ENCODE results near the gene SLC47A1. TPM values are rescaled to one million over a fixed set of nuclear protein-coding genes. Genes with fewer than 3 reads are reported as not detected.
A peak's percentile ranks its signal among the peaks of the same experiment; 100 is the strongest.

Gene SLC47A1
- total RNA-seq, 4 donors from 2014 or later = 4.3 to 48.6 (median 11.8) TPM

DNA sequence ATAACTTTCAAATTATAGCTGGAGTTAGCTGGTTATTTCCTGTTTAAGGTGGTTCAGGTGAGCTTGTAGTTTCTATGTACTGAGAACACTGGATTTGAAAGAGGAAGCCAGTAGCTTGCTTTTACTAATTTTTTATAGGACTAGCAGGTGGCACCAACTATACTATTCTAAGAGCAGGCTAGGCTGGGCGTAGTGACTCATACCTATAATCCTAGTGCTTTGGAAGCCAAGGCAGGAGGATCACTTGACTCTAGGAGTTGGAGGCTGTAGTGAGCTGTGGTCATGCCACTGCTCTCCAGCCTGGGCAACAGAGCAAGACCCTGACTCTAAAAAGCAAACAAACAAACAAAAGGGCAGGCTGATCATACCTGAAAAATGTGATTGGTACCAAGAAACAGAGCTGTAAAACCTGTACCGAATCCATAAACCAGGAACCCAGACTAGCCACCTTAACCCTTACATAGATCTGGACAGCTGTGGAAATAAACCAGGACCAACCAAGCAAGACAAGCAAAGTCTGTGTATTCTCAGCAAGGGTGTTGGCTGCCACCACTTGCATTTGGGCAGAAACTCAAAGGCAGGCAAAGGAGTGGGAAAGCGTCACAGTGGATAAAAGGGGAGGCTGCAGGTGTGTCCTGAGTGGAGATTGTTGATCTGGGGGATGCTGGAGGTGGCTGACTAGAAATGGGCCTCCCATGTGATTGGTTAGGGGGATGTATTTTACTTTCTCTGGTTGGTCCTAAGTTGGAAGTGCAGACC, 36.3 kb downstream of the SLC47A1 start:
- Histone ChIP-seq H3K27ac (no peak overlapping the region), H3K4me1 (peaks cover 0 to 9% of the 10 kb centered on the region in 2 donors), H3K4me3 (replicated peaks in 1 of 3) (no peak overlapping the region), H3K9me3 (no peaks in the 10 kb centered on the region), H3K27me3 (no peaks in the 10 kb centered on the region), H3K36me3 (no peaks in the 10 kb centered on the region)
- no peak for TF ChIP-seq CTCF (IDR thresholded peaks at IDR 0.05)
- TF ChIP-seq POLR2A (IDR thresholded peaks at IDR 0.05) = no peak
- WGBS, 2 donors = 59 to 74% methylated on average over 3 of the region's 3 CpGs
- intact Hi-C loops (cut with DNase I) = loop anchor here (10.0 kb wide), 1 partner anchor 65 kb away; no protein-coding TSS in a partner anchor
- DNase-seq = peak; percentile 17 to 29

GRCh38 chr17:19570544-19571062, 36.9 kb downstream of the SLC47A1 start:
- peaks cover 0 to 9% of the 10 kb centered on the region in 2 donors for H3K4me1 ChIP-seq
- H3K36me3 ChIP-seq = no peaks in the 10 kb centered on the region
- intact Hi-C loops (cut with DNase I) = loop anchor here (10.0 kb wide), 1 partner anchor 64 kb away; no protein-coding TSS in a partner anchor
- no peaks in the 10 kb centered on the region for H3K9me3 ChIP-seq
- no peak overlapping the region for H3K4me3 ChIP-seq (replicated peaks in 1 of 3)
- no peak overlapping the region for H3K27ac ChIP-seq
- no peak for DNase-seq
- no peak for TF ChIP-seq POLR2A (IDR thresholded peaks at IDR 0.05)
- no peak for TF ChIP-seq CTCF (IDR thresholded peaks at IDR 0.05)
- 72% methylated on average over 4 of the region's 4 CpGs for WGBS, 2 donors
- no peaks in the 10 kb centered on the region for H3K27me3 ChIP-seq

GRCh38 chr17:19573075-19573474, 39.4 kb downstream of the SLC47A1 start:
- no peaks in the 10 kb centered on the region for H3K27me3 ChIP-seq
- no peak overlapping the region for H3K27ac ChIP-seq
- WGBS, 2 donors = 52% methylated on average over 2 of the region's 2 CpGs
- no peaks in the 10 kb centered on the region for H3K9me3 ChIP-seq
- H3K4me1 ChIP-seq = peaks cover 0 to 9% of the 10 kb centered on the region in 2 donors
- H3K4me3 ChIP-seq (replicated peaks in 1 of 3) = no peak overlapping the region
- no peaks in the 10 kb centered on the region for H3K36me3 ChIP-seq
- no peak for DNase-seq
- intact Hi-C loops (cut with DNase I) = loop anchor here (10.0 kb wide), 1 partner anchor 62 kb away; no protein-coding TSS in a partner anchor
- TF ChIP-seq POLR2A (IDR thresholded peaks at IDR 0.05) (no peak), CTCF (IDR thresholded peaks at IDR 0.05) (no peak)

DNA sequence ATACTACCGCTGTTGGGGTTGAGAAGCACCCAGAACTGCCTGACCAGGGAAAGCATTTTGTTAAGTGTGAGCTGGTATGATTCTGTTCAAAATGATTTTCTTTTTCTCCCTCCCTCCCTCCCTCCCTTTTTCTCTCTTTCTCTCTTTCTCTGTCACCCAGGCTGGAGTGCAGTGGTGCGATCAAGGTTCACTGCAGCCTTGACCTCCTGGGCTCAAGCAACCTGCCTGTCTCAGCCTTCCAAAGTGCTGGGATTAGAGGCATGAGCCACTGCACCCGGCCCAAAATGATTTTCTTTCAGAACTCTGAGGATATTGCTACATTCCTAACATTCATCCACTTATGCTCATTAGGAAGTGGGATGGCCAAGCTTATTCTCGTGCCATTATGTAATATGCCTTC, 41.3 kb downstream of the SLC47A1 start:
- DNase-seq = no peak
- intact Hi-C loops (cut with DNase I) = loop anchor here (10.0 kb wide), 1 partner anchor 60 kb away; no protein-coding TSS in a partner anchor
- TF ChIP-seq POLR2A (IDR thresholded peaks at IDR 0.05) = no peak
- no peak for TF ChIP-seq CTCF (IDR thresholded peaks at IDR 0.05)
- WGBS, 2 donors = 90 to 95% methylated on average over 4 of the region's 4 CpGs
- no peak overlapping the region for H3K4me3 ChIP-seq (replicated peaks in 1 of 3)
- H3K27ac ChIP-seq = no peak overlapping the region
- H3K36me3 ChIP-seq = no peaks in the 10 kb centered on the region
- H3K27me3 ChIP-seq = no peaks in the 10 kb centered on the region
- peaks cover 0 to 13% of the 10 kb centered on the region in 2 donors for H3K4me1 ChIP-seq
- H3K9me3 ChIP-seq = no peaks in the 10 kb centered on the region

DNA sequence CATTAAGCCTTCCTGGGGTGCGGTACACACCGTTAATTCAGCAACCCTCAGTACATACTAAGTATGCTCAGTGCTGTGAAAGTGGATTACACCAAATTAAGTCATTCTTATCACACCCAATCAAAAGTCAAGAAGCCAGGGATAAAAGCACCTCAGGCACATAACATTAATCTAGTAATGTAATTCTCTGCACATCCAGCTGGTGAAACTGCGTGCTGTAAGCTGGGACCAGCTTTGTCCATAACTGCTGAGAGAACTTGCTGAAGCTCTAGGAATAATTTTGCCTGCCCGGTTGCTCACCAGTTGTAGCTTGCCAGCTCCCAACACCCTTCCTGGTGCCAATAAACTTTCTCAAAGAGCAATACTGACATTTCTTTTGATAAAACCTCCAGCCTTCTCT, 44.9 kb downstream of the SLC47A1 start:
- DNase-seq = peak in 1 of 2 donors; percentile 8
- peaks cover 0 to 4% of the 10 kb centered on the region in 2 donors for H3K4me1 ChIP-seq
- TF ChIP-seq CTCF (IDR thresholded peaks at IDR 0.05) (no peak), POLR2A (IDR thresholded peaks at IDR 0.05) (no peak)
- no peaks in the 10 kb centered on the region for H3K36me3 ChIP-seq
- no peaks in the 10 kb centered on the region for H3K9me3 ChIP-seq
- no peaks in the 10 kb centered on the region for H3K27me3 ChIP-seq
- intact Hi-C loops (cut with DNase I) = loop anchor here (10.0 kb wide), 1 partner anchor 56 kb away; no protein-coding TSS in a partner anchor
- H3K4me3 ChIP-seq (replicated peaks in 1 of 3) = no peak overlapping the region
- no peak overlapping the region for H3K27ac ChIP-seq
- 75 to 77% methylated on average over 4 of the region's 4 CpGs for WGBS, 2 donors
